Activated naive CD4-positive, alpha-beta T cell treated with anti-CD3 and anti-CD28 coated beads, Interleukin-2, amount 50 U/mL, for 72 hours (primary cell): ENCODE results near the gene COL20A1. TPM values are rescaled to one million over a fixed set of nuclear protein-coding genes. Genes with fewer than 3 reads are reported as not detected.

Experiments
- ATAC-seq, 2 donors: fragments of 150-1000 bp; cut with Tn5 transposase; 2 replicates each; pipeline ENCODE4 v1.10.0; 2021; ENCODE audit warnings: mild to moderate bottlenecking in 2 of 2, moderate library complexity in 2 of 2
- DNase-seq, 2 donors: peaks; one replicate each; pipeline ENCODE4 v3.0.0; 2021 to 2022; ENCODE audit warnings: low spot score in 2 of 2
- H3K27ac Mint-ChIP-seq, 2 donors: one replicate each; pipeline ENCODE4 v1.8.0; 2022; ENCODE audit warnings: mild to moderate bottlenecking in 2 of 2, mixed read lengths in 2 of 2
- H3K36me3 Mint-ChIP-seq, 2 donors: one replicate each; pipeline ENCODE4 v1.8.0; 2022; ENCODE audit warnings: mixed read lengths in 2 of 2
- H3K9me3 Mint-ChIP-seq, 2 donors: one replicate each; pipeline ENCODE4 v1.8.0; 2022; ENCODE audit warnings: mixed read lengths in 2 of 2
- total RNA-seq, 2 donors: library from RNA; stranded (reverse); gene quantifications; one replicate each; pipeline ENCODE4 v1.2.3, GENCODE V29; 2022

Gene COL20A1
- total RNA-seq, 2 donors from 2014 or later: 0.09 TPM; not detected in 1

GRCh38 chr20:63317601-63318291 is 24.8 kb downstream of the COL20A1 start:
- no peaks in the 10 kb centered on the region for H3K36me3 Mint-ChIP-seq
- DNase-seq: peak in 1 of 2 donors; percentile 48
- H3K9me3 Mint-ChIP-seq: no peaks in the 10 kb centered on the region
- no peak for ATAC-seq
- H3K27ac Mint-ChIP-seq: no peak overlapping the region

- ATAC-seq (no peak), DNase-seq (peak in 1 of 2 donors; percentile 46)
- no peaks in the 10 kb centered on the region for H3K9me3 Mint-ChIP-seq
- no peaks in the 10 kb centered on the region for H3K36me3 Mint-ChIP-seq
- H3K27ac Mint-ChIP-seq: no peak overlapping the region
These were observed 25.6 kb downstream of the COL20A1 start for GRCh38 chr20:63318391-63319163.

DNA sequence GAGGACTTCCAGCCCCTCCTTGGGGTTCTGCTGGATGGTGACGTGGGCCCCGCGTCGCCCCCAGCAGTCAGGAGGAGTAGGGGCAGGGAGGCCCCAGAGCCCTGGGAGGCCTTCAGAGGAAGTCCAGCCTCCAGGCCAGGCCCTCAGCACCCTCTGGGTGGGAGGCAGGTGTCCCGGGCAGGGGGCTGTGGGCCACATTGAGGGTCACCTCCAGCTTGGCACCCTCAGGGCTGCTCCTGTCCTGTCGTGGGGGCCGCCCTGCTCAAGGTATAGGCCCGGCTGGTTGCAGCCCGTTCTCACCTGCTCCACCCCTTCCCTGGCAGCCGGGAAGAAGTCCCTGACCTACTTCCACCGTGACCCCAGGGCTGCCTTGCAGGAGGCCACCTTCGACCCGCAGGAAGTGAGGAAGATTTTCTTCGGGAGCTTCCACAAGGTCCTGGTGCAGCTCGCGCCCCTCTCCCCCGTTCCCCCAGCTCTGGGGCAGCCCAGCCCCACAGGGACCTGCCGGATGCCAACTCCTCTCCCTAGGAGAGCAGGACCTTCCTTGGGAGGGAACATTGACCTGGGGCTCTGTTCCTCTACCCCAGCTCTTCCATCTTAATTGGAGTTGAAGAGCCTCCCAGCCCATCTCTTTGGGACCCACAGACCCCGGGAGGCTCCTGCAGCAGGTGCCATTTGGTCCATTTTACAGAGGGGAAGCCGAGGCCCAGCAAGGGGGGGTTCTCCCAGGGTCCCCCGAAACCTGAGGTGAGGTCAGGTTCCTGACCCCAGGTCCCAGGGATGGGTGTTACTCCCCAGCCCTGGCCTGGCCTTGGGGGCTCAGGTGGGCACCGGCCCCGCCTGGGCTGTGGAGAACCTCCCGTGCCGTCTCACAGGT is 26.4 kb downstream of the COL20A1 start:
- Mint-ChIP-seq H3K9me3 (no peaks in the 10 kb centered on the region), H3K36me3 (no peaks in the 10 kb centered on the region), H3K27ac (no peak overlapping the region)
- DNase-seq (peak in 1 of 2 donors; percentile 45), ATAC-seq (no peak)

- H3K36me3 Mint-ChIP-seq: no peaks in the 10 kb centered on the region
- H3K27ac Mint-ChIP-seq: no peak overlapping the region
- H3K9me3 Mint-ChIP-seq: no peaks in the 10 kb centered on the region
- no peak for DNase-seq
- ATAC-seq: no peak
These were observed 27.1 kb downstream of the COL20A1 start for GRCh38 chr20:63320041-63320511.

GRCh38 chr20:63320616-63321147 is 27.7 kb downstream of the COL20A1 start:
- Mint-ChIP-seq H3K36me3 (no peaks in the 10 kb centered on the region), H3K9me3 (no peaks in the 10 kb centered on the region), H3K27ac (no peak overlapping the region)
- peak in 1 of 2 donors; percentile 37 for DNase-seq
- no peak for ATAC-seq

DNA sequence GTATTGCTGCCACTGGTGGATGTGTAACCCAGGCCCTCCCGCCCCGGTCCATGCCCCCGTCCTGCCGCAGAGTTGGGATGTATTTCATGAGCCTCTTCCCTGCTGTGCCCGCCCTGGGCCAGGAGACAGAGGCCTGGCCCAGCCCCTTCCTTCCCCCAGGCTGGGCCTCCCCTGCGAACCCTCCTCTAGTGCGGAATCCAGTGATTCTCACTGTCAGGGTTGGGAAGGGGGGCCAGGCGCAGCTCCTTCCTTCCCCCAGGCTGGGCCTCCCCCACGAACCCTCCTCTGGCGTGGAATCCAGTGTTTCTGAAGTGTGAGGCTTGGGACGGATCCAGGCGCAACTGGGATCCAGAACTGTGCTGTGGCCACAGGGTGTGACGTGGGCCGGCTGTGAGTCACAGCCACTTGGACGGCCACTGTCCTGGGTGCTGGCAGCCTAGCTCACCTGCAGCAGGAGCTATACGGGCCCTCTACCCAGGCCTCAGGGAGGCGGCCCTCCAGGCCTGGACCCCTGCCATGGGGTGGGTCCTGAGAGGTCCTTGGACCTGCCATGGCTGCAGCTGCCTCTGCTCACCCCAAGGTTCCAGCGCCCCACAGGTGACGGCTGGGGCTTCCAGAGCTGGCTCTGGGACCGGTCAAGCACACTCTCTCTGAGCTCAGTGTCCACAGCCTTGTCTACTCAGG is 28.3 kb downstream of the COL20A1 start:
- H3K9me3 Mint-ChIP-seq: no peaks in the 10 kb centered on the region
- ATAC-seq (no peak), DNase-seq (peak in 1 of 2 donors; percentile 49)
- no peak overlapping the region for H3K27ac Mint-ChIP-seq
- H3K36me3 Mint-ChIP-seq: no peaks in the 10 kb centered on the region

- Mint-ChIP-seq H3K27ac (no peak overlapping the region), H3K36me3 (no peaks in the 10 kb centered on the region), H3K9me3 (no peaks in the 10 kb centered on the region)
- DNase-seq: peak in 1 of 2 donors; percentile 48
- ATAC-seq: no peak
These were observed 29.4 kb downstream of the COL20A1 start for GRCh38 chr20:63322146-63322932.

GRCh38 chr20:63322933-63323273 is 29.9 kb downstream of the COL20A1 start:
- Mint-ChIP-seq H3K36me3 (no peaks in the 10 kb centered on the region), H3K9me3 (no peaks in the 10 kb centered on the region), H3K27ac (no peak overlapping the region)
- DNase-seq (no peak), ATAC-seq (no peak)

DNA sequence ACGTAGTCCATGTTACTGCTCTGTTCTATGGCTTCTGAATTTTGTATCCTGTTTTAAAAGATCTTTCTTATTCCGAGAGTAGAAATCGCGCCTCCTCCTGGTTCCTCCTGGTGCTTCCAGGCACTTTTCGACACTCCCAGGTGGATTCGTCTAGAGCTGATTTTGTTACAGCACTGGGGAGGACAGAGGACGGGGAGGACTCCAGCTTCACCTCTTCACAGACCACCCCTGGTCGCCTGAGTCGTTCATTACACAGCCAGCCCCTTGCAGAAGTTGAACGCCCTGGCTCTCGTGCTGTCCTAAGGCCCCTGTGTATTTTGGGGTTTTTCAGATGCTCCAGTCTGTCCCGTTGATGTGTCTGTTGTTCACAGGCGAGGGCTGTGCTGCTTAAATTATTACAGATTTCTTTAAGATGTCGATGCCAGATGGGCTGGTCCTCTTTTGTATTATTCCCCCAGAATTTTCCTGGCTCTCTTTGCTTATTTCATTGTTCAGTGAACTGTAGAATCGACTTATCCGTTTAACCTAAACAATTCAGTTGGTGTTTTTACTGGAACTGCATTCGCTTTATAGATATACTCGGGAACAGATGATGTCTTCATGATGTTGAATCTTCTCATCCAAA is 30.5 kb downstream of the COL20A1 start:
- DNase-seq (no peak), ATAC-seq (no peak)
- Mint-ChIP-seq H3K36me3 (no peaks in the 10 kb centered on the region), H3K9me3 (no peaks in the 10 kb centered on the region), H3K27ac (no peak overlapping the region)

GRCh38 chr20:63325021-63325471 is 32.1 kb downstream of the COL20A1 start:
- DNase-seq: no peak
- no peaks in the 10 kb centered on the region for H3K9me3 Mint-ChIP-seq
- H3K27ac Mint-ChIP-seq: no peak overlapping the region
- no peaks in the 10 kb centered on the region for H3K36me3 Mint-ChIP-seq
- ATAC-seq: no peak

DNA sequence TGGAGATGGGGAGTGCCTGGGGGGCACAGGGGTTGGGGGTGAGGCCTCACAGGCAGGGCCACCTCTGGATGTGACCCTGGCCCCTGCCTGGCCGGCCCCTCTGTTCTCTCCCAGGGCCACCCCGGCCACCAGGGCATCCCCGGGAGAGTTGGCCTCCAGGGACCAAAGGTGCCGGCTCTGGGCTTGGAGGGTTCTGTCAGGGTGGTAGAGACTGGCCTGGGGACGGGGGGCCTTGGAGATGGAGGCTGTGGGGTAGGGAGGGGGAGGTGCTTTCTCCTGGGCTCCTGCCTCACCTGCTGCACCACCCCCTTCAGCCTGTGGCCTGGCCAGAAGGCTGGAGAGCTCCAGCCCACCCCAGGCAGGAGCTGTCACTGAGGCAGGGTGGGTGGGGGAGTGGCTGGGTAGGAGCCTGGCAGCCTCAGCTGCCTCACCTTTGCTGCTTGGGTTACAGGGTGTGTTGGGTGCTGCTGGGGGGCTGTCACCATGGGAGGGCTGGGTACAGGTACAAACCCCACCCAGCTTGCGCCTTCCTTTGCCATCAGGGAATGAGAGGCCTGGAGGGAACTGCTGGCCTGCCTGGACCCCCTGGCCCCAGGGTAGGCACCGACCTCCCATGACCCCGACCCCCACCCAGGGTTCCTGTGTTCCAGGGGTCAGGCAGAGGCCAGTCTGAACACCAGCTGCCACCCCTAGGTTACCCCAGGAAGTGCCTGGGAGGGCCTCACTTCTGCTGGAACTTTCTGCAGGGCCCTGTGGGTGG is 32.7 kb downstream of the COL20A1 start:
- no peak for ATAC-seq
- no peaks in the 10 kb centered on the region for H3K9me3 Mint-ChIP-seq
- H3K27ac Mint-ChIP-seq: no peak overlapping the region
- H3K36me3 Mint-ChIP-seq: no peaks in the 10 kb centered on the region
- no peak for DNase-seq

DNA sequence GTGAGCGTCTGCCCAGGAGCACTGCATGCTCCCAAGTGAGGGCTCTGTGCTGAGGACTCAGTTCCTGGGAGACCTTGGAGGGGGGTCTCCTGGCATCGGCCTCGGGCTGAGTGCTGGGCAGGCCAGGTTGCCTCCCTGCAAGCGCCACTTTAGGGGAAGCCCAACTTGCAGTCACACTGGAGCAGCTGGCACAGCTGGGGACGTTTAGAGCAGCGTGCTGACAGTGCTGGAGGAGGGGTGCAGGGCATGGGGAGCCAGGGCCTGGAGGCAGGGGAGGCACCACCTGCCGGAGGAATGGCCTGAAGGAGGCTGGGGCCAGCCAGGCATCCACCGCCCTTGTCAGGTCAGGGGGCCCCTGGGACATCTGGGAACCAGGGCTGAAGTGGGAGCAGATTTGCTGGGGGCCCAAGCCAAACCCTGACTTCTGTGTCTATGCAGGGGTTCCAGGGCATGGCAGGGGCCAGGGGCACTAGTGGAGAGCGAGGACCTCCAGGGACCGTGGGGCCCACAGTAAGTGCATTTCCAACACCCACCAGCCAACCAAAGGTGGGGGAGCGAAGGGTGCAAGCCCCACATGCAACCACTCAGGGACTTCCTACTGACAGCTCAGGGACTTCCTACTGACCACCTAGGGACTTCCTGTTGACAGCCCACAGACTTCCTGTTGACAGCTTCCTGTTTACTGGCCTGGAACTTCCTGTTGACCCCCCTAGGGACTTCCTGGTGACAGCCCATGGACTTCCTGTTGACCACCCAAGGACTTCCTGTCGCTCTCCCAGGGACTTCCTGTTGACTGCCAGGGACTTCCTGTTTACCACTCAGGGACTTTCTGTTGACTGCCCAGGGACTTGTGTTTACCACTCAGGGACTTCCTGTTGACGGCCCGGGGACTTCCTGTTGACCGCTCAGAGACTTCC is 33.6 kb downstream of the COL20A1 start:
- H3K27ac Mint-ChIP-seq: peak overlapping the region in 1 of 2 donors; percentile 14
- no peak for ATAC-seq
- peaks cover 2% of the 10 kb centered on the region in 2 donors for H3K9me3 Mint-ChIP-seq
- no peak for DNase-seq
- peaks cover 3% of the 10 kb centered on the region in 2 donors for H3K36me3 Mint-ChIP-seq

- Mint-ChIP-seq H3K9me3 (peaks cover 8% of the 10 kb centered on the region in 2 donors), H3K36me3 (peaks cover 9 to 10% of the 10 kb centered on the region in 2 donors), H3K27ac (peak overlapping the region in 1 of 2 donors; percentile 14)
- ATAC-seq (peak in 1 of 2 donors; percentile 7), DNase-seq (no peak)
These were observed 34.3 kb downstream of the COL20A1 start for GRCh38 chr20:63327231-63327745.
